Measurements from ENCODE around the gene ANKRD49.

The ANKRD49 gene

DNA sequence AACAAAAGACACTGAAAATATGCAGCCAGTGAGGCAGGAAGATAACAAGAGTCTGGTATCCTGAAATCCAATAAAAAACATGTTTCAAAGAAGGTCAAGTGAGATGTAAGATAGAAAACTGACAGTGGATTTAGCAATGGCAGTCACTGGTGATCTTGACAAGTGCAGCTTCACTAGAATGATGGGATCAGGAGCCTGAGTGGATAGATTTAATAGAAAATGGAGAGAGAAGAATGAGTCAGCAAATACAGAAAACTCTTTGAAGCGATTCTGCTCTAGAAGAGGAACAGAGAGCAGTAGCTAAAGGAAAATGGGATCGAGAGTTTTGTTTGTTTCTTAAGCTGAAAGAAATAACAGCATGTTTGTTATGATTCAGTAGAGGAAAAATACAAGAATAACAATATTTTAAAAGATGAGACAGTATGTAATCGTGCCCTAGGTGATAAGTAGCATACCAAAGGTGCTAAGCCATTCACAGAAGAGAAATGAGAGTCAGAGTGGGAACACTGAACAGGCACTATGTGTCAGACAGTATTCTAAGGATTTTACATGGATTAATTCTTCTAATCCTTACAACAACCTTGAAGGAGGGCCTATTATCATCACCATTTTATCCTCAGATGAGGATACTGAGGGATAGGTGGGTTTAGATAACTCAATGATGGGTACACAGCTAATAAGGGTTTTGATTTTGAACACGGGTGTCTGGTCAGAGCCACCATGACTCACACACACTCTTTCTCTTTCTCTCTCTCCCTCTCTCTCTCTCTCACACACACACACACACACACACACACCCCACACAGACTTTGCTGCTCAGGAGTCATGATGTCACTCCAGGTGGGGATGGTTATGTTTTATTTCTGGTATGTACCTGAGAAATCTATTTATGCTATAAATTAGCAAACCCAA, 36.4 kb upstream of the ANKRD49 start:
- peaks cover 12% of the 10 kb centered on the region for H3K36me3 ChIP-seq (ENCODE audit: control insufficient read depth, insufficient read depth, low read length)

DNA sequence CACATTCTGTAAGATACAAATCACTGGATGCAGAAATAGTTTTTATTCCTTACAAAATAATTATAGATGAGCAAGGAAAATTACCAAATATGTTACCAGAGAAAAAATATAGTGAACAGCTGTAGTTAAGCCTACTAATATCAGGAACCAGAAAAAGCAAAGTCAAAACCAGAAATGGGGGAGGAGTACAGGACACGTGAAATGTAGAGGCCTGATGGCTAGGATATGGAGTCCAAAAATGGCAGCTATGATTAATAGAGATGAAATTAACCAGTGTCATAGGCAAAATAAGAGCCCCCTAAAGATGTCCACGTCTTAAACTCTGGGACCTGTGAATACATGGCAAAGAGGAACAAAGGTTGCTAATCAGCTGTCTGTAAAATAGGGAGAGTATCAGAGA, 34.2 kb upstream of the ANKRD49 start:
- H3K9me3 ChIP-seq (ENCODE audit: control insufficient read depth, low read length) = no peaks in the 10 kb centered on the region

More for the DNA sequence above, 36.4 kb upstream of the ANKRD49 start:
- no peak overlapping the region for H3K4me3 ChIP-seq (ENCODE audit: insufficient read depth, low read depth, low read length, poor library complexity, severe bottlenecking)
- H3K27me3 ChIP-seq (replicated peaks; ENCODE audit: control insufficient read depth, insufficient read depth, low read length, poor library complexity, severe bottlenecking) = no peaks in the 10 kb centered on the region
- DNase-seq = no peak
- no peaks in the 10 kb centered on the region for H3K9me3 ChIP-seq (ENCODE audit: control insufficient read depth, low read length)
- no peak overlapping the region for H3K27ac ChIP-seq (ENCODE audit: insufficient read depth, low read length, poor library complexity, severe bottlenecking)
- no peaks in the 10 kb centered on the region for H3K4me1 ChIP-seq (ENCODE audit: control insufficient read depth, insufficient read depth, low read length, poor library complexity, severe bottlenecking)

DNA sequence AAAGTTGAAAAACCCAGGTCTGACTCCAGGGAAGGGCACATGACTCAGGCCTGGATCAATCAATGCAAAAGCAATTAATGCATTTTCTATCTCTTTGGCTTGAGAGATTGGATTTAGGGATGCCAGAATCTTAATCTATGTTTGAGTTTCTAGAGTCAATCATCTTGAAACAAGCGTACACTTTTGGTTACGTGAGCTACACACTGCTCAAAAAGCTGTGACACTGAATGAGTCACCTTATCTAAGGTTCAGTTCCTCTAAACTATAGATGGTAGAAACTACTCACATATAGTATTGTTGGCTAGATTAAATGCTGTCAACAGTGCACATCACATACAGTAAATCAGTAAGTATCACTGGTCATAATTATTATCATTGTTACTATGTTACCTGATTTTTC, 24.4 kb upstream of the ANKRD49 start:
- Histone ChIP-seq H3K9me3 (ENCODE audit: control insufficient read depth, low read length) (no peaks in the 10 kb centered on the region), H3K36me3 (ENCODE audit: control insufficient read depth, insufficient read depth, low read length) (peaks cover 9% of the 10 kb centered on the region), H3K27me3 (replicated peaks; ENCODE audit: control insufficient read depth, insufficient read depth, low read length, poor library complexity, severe bottlenecking) (no peaks in the 10 kb centered on the region), H3K27ac (ENCODE audit: insufficient read depth, low read length, poor library complexity, severe bottlenecking) (no peak overlapping the region), H3K4me1 (ENCODE audit: control insufficient read depth, insufficient read depth, low read length, poor library complexity, severe bottlenecking) (no peaks in the 10 kb centered on the region), H3K4me3 (ENCODE audit: insufficient read depth, low read depth, low read length, poor library complexity, severe bottlenecking) (no peak overlapping the region)
- no peak for DNase-seq

More for the DNA sequence above, 34.2 kb upstream of the ANKRD49 start:
- H3K4me1 ChIP-seq (ENCODE audit: control insufficient read depth, insufficient read depth, low read length, poor library complexity, severe bottlenecking) = no peaks in the 10 kb centered on the region
- H3K27ac ChIP-seq (ENCODE audit: insufficient read depth, low read length, poor library complexity, severe bottlenecking) = no peak overlapping the region
- no peak for DNase-seq
- H3K36me3 ChIP-seq (ENCODE audit: control insufficient read depth, insufficient read depth, low read length) = peaks cover 12% of the 10 kb centered on the region
- H3K4me3 ChIP-seq (ENCODE audit: insufficient read depth, low read depth, low read length, poor library complexity, severe bottlenecking) = no peak overlapping the region
- no peaks in the 10 kb centered on the region for H3K27me3 ChIP-seq (replicated peaks; ENCODE audit: control insufficient read depth, insufficient read depth, low read length, poor library complexity, severe bottlenecking)

DNA sequence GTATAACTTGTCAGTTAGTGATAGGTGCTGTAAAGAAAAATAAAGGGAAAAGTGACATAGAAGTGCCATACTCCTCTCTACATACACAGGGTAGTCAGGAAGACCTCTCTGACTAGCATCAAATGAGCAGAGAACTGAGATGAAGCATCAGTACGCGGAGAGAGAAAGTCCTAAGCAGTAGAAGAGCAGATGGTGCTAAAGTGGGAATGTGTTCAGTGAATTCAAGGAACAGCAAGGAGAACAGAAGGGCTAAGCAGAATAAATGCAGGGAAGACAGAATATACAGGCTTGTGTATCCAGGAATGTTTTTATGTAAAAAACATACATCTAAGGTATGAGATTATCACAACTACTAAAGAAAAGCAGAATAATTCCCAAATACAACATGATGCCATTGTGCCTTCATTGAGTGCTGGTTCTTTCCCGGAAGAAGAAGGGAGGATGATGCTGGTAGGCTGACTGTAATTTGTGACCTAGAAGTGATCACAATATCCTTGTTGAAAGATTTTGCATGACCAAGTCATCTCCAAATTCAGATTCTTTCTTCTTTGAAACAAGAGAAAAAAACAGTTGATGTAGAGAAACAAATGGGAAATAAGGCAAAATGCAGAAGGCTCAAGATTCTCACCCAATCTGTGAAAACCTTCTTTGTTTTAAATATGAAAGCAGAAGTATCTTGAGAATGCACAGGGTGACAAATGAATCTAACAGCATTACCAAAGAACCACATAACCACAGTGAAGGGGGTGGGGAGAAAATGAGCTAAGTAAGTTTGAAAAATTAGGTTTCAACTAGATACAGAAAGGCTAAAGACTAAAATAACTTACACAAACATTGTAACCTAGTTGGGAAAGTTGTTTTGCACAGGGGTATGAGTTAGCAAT, 20.6 kb upstream of the ANKRD49 start:
- no peaks in the 10 kb centered on the region for H3K4me1 ChIP-seq (ENCODE audit: control insufficient read depth, insufficient read depth, low read length, poor library complexity, severe bottlenecking)
- no peaks in the 10 kb centered on the region for H3K27me3 ChIP-seq (replicated peaks; ENCODE audit: control insufficient read depth, insufficient read depth, low read length, poor library complexity, severe bottlenecking)
- no peak overlapping the region for H3K27ac ChIP-seq (ENCODE audit: insufficient read depth, low read length, poor library complexity, severe bottlenecking)
- no peak for DNase-seq
- peaks cover 13% of the 10 kb centered on the region for H3K36me3 ChIP-seq (ENCODE audit: control insufficient read depth, insufficient read depth, low read length)
- no peaks in the 10 kb centered on the region for H3K9me3 ChIP-seq (ENCODE audit: control insufficient read depth, low read length)
- H3K4me3 ChIP-seq (ENCODE audit: insufficient read depth, low read depth, low read length, poor library complexity, severe bottlenecking) = no peak overlapping the region

DNA sequence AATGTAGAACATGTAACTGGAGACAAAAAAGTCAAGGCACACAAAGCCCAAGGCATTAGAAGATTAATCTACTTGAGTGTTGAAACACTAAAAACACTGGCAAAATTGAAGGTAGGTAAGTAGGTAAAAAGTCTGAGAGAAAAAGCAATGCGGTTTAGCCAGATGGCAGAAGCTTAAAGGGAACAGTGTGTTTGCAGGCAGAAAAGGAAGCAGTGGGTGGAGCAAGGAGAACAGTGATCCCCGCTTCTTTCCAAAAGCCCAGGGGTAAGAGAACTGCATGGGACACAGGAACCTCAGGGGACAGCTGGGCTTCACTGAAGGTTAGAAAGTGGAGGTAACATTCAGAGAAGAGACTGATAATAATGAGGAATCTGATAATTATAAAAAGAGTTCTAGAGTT, 16.2 kb upstream of the ANKRD49 start:
- H3K27me3 ChIP-seq (replicated peaks; ENCODE audit: control insufficient read depth, insufficient read depth, low read length, poor library complexity, severe bottlenecking) = no peaks in the 10 kb centered on the region
- no peaks in the 10 kb centered on the region for H3K9me3 ChIP-seq (ENCODE audit: control insufficient read depth, low read length)
- peaks cover 34% of the 10 kb centered on the region for H3K36me3 ChIP-seq (ENCODE audit: control insufficient read depth, insufficient read depth, low read length)
- H3K4me1 ChIP-seq (ENCODE audit: control insufficient read depth, insufficient read depth, low read length, poor library complexity, severe bottlenecking) = no peaks in the 10 kb centered on the region
- H3K27ac ChIP-seq (ENCODE audit: insufficient read depth, low read length, poor library complexity, severe bottlenecking) = no peak overlapping the region
- H3K4me3 ChIP-seq (ENCODE audit: insufficient read depth, low read depth, low read length, poor library complexity, severe bottlenecking) = no peak overlapping the region
- DNase-seq = no peak

DNA sequence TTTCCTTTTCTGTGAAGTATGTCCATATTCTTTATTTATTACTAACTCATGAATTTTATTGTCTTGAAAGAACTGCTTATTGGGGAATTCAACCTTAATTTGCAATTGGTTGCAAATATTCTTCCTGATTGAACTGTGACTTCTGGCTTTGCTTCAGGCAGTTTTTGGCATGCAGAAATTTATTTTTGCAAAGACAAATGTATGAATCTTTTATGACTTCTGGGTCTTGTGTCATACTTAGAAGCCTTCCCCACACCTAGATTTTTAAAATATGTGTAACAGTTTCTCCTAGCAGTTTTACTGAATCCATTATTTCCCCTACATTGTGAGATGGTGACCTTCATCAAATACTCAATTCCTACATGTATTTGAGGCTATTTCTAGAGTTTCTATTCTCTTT, 12.4 kb upstream of the ANKRD49 start:
- no peak for DNase-seq
- Histone ChIP-seq H3K9me3 (ENCODE audit: control insufficient read depth, low read length) (no peaks in the 10 kb centered on the region), H3K36me3 (ENCODE audit: control insufficient read depth, insufficient read depth, low read length) (peaks cover 57% of the 10 kb centered on the region), H3K4me1 (ENCODE audit: control insufficient read depth, insufficient read depth, low read length, poor library complexity, severe bottlenecking) (no peaks in the 10 kb centered on the region), H3K27me3 (replicated peaks; ENCODE audit: control insufficient read depth, insufficient read depth, low read length, poor library complexity, severe bottlenecking) (no peaks in the 10 kb centered on the region), H3K4me3 (ENCODE audit: insufficient read depth, low read depth, low read length, poor library complexity, severe bottlenecking) (no peak overlapping the region), H3K27ac (ENCODE audit: insufficient read depth, low read length, poor library complexity, severe bottlenecking) (no peak overlapping the region)

DNA sequence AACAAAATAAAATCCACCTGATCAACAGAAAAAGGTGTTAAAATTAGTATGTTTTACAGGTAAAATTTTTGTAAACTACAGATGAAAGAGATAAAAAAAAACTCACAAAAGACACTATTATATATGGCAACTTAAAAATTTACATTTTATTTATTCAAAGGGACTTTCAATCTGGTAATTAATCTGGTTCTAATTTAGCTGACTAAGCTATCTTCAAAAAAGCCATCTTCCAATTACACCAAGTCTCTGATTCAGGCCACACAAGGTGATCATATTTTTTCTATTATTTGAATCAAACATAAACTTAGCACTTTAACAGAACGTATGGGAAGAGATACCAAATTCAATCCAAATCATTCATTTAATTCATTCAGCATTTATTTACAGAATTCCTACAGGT, 7.7 kb upstream of the ANKRD49 start:
- Histone ChIP-seq H3K36me3 (ENCODE audit: control insufficient read depth, insufficient read depth, low read length) (peaks cover 51% of the 10 kb centered on the region), H3K27ac (ENCODE audit: insufficient read depth, low read length, poor library complexity, severe bottlenecking) (no peak overlapping the region), H3K9me3 (ENCODE audit: control insufficient read depth, low read length) (no peaks in the 10 kb centered on the region), H3K4me1 (ENCODE audit: control insufficient read depth, insufficient read depth, low read length, poor library complexity, severe bottlenecking) (no peaks in the 10 kb centered on the region), H3K4me3 (ENCODE audit: insufficient read depth, low read depth, low read length, poor library complexity, severe bottlenecking) (no peak overlapping the region), H3K27me3 (replicated peaks; ENCODE audit: control insufficient read depth, insufficient read depth, low read length, poor library complexity, severe bottlenecking) (no peaks in the 10 kb centered on the region)
- DNase-seq = no peak

DNA sequence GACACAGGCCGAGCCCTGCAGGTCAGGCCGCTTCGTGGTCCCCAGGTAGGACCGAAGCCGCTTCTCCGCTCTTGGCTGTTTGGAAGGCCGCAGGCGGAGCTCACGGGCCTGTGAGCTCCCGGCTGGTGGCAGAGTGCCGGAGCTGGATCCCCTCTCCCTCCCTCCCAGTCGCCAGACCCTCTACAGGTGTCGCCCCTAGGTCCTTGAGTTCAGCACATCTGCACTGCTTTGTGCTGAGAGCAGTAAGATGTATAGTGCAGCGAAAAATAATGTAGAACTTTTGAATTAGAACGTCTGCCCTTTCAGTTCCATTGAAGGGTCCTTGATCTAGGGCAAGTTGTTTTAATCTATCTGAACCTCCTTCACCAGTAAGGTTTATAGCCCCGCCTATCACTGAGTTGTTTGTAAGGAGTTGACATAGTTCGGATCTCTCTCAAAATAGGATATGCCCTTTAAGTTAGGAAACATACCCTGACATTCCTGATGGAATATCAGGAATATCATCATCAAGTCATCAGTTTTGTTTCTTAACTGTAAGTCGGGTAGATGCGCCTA, 419 bp downstream of the ANKRD49 start:
- Histone ChIP-seq H3K27me3 (replicated peaks; ENCODE audit: control insufficient read depth, insufficient read depth, low read length, poor library complexity, severe bottlenecking) (no peaks in the 10 kb centered on the region), H3K27ac (ENCODE audit: insufficient read depth, low read length, poor library complexity, severe bottlenecking) (peak overlapping the region; percentile 88), H3K36me3 (ENCODE audit: control insufficient read depth, insufficient read depth, low read length) (peaks cover 18% of the 10 kb centered on the region), H3K4me3 (ENCODE audit: insufficient read depth, low read depth, low read length, poor library complexity, severe bottlenecking) (peak overlapping the region; percentile 82), H3K9me3 (ENCODE audit: control insufficient read depth, low read length) (no peaks in the 10 kb centered on the region), H3K4me1 (ENCODE audit: control insufficient read depth, insufficient read depth, low read length, poor library complexity, severe bottlenecking) (peaks cover 6% of the 10 kb centered on the region)
- no peak for DNase-seq

DNA sequence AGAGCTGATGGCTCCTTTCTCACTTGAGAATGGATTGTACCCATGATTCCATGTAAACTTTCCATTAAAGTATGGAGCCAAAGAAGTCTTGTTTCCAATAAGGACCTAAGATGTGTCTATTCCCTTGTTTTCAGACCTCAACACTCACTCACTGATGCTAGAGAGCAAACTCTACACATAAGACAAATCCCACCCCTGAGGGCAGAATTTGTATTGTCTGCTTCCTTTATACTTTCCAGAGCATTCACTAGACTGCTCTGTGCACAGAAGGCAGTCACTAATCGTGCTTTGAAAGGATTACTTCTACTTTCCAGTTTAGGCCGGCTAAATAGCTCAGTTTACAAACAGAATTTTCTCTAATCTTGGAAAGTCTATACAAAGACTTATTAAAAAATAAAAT, 6.4 kb downstream of the ANKRD49 start:
- H3K9me3 ChIP-seq (ENCODE audit: control insufficient read depth, low read length) = no peaks in the 10 kb centered on the region
- no peaks in the 10 kb centered on the region for H3K27me3 ChIP-seq (replicated peaks; ENCODE audit: control insufficient read depth, insufficient read depth, low read length, poor library complexity, severe bottlenecking)
- H3K4me1 ChIP-seq (ENCODE audit: control insufficient read depth, insufficient read depth, low read length, poor library complexity, severe bottlenecking) = no peaks in the 10 kb centered on the region
- H3K36me3 ChIP-seq (ENCODE audit: control insufficient read depth, insufficient read depth, low read length) = peaks cover 29% of the 10 kb centered on the region
- no peak for DNase-seq
- H3K4me3 ChIP-seq (ENCODE audit: insufficient read depth, low read depth, low read length, poor library complexity, severe bottlenecking) = no peak overlapping the region
- no peak overlapping the region for H3K27ac ChIP-seq (ENCODE audit: insufficient read depth, low read length, poor library complexity, severe bottlenecking)
